HG03025 (cell line): ENCODE results near the gene FAT2.

Experiments used
- ATAC-seq: cut with Tn5 transposase; IDR thresholded peaks from one replicate; pipeline ENCODE4 v1.9.1; 2021; ENCODE audit warnings: mild to moderate bottlenecking, moderate library complexity; ENCODE audit not compliant: unreplicated experiment, low FRiP score

The FAT2 gene

DNA sequence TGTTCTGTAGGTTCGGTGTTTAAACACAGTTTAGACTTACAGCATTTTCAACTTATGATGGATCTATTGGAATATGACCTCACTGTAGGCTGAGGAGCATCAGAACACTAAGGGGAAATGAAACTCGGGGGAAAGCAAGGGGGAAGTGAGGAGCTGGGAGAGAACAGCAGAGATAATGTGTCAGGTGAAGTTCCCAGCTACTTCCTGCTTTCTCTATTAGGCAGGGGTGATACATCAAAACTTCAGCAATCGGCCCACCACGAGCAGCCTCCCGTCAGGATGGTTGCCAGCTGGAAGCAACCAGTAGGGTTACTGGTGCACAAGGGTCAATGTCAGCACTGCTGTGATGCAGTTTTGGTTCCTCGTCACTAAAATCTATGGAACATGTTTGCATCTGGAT is 34.3 kb downstream of the FAT2 start:
- ATAC-seq: no peak

DNA sequence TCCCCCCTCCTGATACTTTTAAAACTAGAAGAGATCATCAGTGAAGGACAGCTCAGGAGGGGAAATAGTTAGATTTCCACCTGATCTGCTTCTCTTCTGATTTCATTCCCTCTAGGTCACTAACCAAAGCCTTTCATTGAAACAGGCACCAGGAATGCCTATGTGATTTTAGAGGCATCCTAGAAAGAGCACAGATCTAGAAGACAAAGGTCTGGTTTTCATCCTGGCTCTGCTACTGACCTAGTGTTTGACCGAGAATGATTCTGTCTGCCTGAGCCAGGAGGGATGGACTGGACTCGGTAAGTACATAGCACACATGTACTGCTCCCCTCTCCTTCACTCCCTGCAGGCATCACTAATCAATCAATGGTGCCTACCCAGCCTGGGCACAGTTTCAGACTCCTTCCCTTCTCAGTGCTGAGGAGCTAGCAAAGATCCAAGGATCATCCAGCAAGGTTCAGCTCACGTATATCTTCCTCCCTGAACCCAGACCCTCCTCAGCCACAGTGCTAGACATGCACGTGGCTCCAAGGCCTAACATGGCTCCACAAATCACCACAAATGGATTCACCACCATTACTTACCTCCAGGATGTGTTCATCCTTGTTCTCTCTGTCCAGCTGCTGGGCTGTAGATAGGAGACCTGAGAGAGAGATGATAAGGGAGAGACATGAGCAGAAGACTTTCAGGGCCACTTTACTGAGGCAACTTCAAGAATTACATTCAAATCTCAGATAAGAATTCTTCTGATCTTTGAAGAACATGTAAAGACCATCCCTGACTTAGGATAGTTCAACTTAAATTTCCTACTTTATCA is 35.2 kb downstream of the FAT2 start:
- ATAC-seq: no peak

DNA sequence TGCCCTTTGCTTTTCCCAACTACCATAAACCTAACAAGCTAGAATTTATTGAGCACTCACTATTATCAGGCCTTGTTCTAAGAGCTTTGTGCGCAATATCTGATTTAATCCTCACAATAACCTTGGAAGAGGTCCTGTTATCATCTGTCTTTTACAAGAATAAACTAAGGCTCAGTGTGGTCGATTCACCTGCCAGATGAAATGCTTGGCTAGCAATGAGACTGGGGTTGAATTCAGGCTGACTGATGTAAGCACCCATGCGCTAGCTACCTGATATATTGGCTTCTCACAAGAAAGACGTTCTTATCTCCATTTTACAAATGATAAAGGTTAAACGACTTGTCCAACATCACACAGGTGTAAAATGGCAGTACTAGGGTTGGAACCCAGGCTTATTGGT is 37.4 kb downstream of the FAT2 start:
- ATAC-seq: no peak

DNA sequence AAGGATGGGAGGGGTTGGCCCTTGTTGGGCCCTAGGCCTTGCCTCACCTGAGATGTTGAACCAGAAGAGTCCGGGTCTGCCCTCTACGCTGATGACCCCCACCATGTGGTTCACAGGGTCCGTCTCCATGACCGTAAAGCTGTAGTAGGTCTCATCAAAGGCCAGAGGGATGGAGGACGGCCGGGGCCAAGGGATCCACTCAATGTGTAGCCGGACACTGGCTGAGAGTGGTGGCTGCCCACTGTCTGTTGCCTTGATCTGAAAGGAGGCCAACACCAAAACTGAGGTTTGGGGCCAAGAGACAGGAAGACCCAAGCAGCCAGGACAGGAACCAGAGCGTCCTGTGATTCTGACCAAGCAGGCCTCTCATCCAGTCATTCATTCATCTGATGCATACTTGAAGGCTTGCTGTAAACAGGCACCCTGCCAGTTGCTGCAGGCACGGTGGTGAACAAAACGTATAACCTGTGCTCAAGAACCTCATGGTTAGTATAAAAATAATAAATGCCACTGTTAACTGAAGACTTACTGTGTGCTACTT is 37.9 kb downstream of the FAT2 start:
- no peak for ATAC-seq

DNA sequence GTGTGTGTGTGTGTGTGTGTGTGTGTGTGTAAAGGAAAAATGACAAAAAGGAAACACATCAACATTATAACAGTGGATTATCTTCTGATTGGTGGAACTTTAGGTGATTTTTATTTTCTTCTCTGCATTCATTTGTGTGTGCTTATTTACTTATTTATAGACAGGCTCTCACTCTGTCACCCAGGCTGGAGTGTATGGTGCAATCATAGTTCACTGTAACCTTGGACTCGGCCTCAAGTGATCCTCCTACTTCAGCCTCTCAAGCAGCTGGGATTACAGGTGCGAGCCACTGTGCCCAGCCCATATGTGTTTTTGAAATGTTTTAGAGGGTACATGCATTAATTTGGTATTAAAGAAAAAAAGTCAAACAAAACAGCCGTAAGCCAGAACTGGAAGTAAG is 39.1 kb downstream of the FAT2 start:
- ATAC-seq: no peak

DNA sequence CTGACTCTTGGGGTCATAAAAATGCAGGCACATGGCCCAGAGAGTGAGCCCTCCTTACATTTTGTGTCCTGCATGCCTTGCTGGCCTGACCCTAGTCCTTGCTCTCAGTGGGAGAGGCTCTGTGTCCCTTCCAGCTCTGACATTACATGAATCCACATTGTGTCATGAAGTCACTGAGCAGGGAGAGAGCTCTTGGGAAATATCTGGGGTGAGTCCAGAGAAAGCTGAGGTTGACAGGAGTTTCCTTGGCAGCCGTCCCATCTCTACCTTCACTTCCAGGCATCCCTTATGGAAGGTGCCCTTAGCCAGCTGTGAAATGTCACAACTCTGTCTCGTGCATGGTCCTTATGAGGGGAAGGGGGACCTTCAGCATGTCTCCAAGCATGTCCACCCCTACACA is 41.0 kb downstream of the FAT2 start:
- no peak for ATAC-seq

DNA sequence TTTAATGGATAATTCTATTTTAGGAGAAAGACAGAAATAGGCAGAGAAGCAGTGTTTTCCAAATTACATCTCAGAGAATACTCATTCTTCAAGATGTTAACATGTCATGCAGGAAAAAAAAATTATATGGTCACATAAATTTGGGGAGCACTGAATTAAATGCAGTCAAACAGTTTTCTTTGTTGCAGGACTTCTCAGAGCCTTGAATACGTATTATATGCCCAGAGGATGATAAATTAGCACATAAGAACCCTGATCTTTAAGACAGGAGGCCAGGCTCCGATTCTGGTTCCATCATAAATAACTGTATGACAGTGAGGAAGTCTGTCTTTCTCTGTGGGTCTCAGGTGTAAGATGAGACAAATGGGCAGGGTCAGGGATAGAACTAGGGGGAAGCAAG is 41.4 kb downstream of the FAT2 start:
- no peak for ATAC-seq

DNA sequence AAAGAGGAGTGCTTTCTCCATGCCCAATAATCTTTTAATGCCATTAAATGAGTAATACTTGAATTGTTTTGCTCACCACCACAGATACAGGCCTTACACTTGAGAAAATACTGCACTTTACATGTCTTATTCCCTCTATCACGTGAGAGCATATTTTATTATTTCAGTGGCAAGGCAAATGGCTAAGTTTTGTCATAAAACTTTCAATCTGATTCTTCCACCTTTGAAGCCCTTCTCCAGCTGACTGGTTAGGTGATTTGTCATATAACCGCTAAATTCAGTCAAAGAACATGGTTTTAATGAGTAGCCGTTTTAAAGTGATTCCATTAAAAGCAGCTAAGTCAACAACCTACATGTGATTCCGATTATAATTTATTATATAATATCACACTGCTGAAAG is 43.8 kb downstream of the FAT2 start:
- ATAC-seq: no peak

DNA sequence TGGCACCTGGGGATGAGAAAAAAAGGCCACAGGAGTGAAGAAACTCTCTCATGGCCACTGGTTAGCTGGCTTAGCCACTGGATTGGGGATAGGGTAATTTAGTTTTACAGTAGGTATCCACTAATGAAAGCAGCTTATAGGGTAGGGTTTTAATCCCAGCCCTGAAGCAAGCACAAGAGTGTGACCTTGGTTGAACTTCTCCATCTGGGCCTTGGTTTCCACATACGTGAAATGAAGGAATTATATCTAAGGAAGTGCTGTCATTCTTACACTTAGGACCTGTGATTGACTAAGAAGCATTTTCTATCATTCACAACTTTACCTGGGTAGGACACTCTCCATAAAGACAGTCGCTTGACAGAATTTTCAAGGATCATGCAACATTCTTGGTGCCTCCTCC is 49.6 kb downstream of the FAT2 start:
- no peak for ATAC-seq
